Upper lobe of right lung (tissue), 1 donor: Measurements from ENCODE around the gene CSE1L. TPM values are rescaled to one million over a fixed set of nuclear protein-coding genes. Genes with fewer than 3 reads are reported as not detected.

Source experiments
- ATAC-seq: fragments of 200-7000 bp; cut with Tn5 transposase; one replicate; pipeline ENCODE4 v1.9.1; 2020; ENCODE audit warnings: mild to moderate bottlenecking, moderate library complexity
- DNase-seq: peaks from one replicate; pipeline ENCODE4 v3.0.0-alpha.2; 2020
- H3K27ac ChIP-seq: fragments of 200-600 bp; one replicate; pipeline ENCODE4 v1.8.0; 2022
- H3K27me3 ChIP-seq: fragments of 200-600 bp; one replicate; pipeline ENCODE4 v1.8.0; 2022; ENCODE audit warnings: mild to moderate bottlenecking
- H3K36me3 ChIP-seq: fragments of 200-600 bp; one replicate; pipeline ENCODE4 v1.8.0; 2022
- H3K4me1 ChIP-seq: fragments of 200-600 bp; one replicate; pipeline ENCODE4 v1.8.0; 2022
- H3K4me3 ChIP-seq: fragments of 200-600 bp; one replicate; pipeline ENCODE4 v1.8.0; 2022; ENCODE audit warnings: mild to moderate bottlenecking
- H3K9me3 ChIP-seq: fragments of 200-600 bp; one replicate; pipeline ENCODE4 v1.8.0; 2022
- intact Hi-C: fragments of 100-400 bp; cut with DNase I; formaldehyde crosslinking; loops from one replicate; pipeline ENCODE4 v1.11.0; 2022
- total RNA-seq: library from RNA; stranded (reverse); fragmentation: NEBNext Ultra II Directional; extraction: Animal tissue kit (Norgen Biotek cat#: 25700); gene quantifications from one replicate; pipeline ENCODE4 v1.2.1, GENCODE V29; 2021
- TF ChIP-seq, protein P1 (sequence below): fragments of 200-600 bp; IDR thresholded peaks from one replicate; pipeline ENCODE4 v1.8.0; 2022; ENCODE audit warnings: antibody characterized with exemption
- donor health status: DM: no; HTN: yes; CAD: no; lungs with severe emphysema.

Gene CSE1L
- total RNA-seq, 1 donor from 2014 or later: 37.8 TPM

DNA sequence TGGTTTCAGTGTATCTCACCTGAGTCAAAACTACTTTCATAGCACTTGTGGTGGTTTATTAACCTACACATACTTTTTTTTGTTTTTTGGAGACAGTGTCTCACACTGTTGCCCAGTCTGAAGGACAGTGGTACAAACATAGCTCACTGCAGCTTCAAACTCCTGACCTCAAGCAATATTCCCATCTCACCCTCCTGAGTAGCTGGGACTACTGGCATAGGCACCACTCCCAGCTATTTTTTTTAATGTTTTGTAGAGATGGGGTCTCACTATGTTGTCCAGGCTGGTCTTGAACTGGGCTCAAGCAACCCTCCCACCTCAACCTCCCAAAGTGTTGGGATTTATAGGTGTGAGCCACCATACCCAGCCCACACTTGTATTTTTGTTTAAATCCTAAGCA lies 92.3 kb downstream of the CSE1L start:
- TF ChIP-seq, protein P1, sequence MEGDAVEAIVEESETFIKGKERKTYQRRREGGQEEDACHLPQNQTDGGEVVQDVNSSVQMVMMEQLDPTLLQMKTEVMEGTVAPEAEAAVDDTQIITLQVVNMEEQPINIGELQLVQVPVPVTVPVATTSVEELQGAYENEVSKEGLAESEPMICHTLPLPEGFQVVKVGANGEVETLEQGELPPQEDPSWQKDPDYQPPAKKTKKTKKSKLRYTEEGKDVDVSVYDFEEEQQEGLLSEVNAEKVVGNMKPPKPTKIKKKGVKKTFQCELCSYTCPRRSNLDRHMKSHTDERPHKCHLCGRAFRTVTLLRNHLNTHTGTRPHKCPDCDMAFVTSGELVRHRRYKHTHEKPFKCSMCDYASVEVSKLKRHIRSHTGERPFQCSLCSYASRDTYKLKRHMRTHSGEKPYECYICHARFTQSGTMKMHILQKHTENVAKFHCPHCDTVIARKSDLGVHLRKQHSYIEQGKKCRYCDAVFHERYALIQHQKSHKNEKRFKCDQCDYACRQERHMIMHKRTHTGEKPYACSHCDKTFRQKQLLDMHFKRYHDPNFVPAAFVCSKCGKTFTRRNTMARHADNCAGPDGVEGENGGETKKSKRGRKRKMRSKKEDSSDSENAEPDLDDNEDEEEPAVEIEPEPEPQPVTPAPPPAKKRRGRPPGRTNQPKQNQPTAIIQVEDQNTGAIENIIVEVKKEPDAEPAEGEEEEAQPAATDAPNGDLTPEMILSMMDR: no peak
- H3K27me3 ChIP-seq: no peaks in the 10 kb centered on the region
- DNase-seq: no peak
- no peak for ATAC-seq
- no peaks in the 10 kb centered on the region for H3K9me3 ChIP-seq
- no peak overlapping the region for H3K27ac ChIP-seq
- no peak overlapping the region for H3K4me3 ChIP-seq
- H3K4me1 ChIP-seq: peaks cover under 1% of the 10 kb centered on the region
- peaks cover 40% of the 10 kb centered on the region for H3K36me3 ChIP-seq
- intact Hi-C loops: no loop called here

DNA sequence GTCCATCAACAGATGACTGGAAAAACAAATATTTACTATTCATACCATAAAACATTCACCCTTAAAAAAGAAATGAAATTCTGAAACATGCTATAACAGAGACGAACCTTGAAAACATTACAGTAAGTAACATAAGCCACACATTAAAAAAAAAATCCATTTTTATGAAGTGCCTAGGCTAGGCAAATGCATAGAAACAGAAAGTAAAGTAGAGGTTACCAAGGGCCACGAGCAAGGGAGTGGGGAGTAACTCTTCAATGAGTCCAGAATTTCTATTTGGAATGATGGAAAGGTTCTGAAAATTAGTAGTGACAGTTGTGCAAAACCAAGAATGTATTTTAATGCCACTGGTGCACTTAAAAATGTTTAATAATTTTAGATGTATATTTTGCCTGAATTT lies 94.3 kb downstream of the CSE1L start:
- TF ChIP-seq, protein P1: no peak
- H3K27ac ChIP-seq: no peak overlapping the region

DNA sequence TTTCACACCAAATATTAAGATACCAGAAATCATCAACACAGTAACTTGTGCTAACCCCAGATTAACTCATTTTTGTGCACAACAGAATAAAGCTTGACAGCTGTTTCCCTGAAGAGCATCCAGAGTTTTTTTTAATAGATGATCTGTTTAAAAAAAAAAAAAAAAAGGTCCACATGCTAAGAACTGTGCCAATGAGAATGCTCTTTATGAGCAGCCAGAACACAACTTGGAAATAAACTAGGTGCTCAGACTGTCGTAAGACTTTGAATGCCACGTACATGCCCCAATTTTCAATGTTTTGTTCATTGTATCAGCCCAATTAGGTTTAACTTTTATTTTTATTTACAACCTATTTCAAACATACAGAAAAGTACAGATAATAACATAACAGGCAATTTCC lies 94.7 kb downstream of the CSE1L start:
- Histone ChIP-seq H3K27ac (no peak overlapping the region), H3K4me3 (no peak overlapping the region), H3K4me1 (no peaks in the 10 kb centered on the region), H3K27me3 (no peaks in the 10 kb centered on the region), H3K36me3 (peaks cover 32% of the 10 kb centered on the region), H3K9me3 (no peaks in the 10 kb centered on the region)
- intact Hi-C loops: no loop called here
- DNase-seq: no peak
- no peak for ATAC-seq
- TF ChIP-seq, protein P1: no peak

More for the DNA sequence above, 94.3 kb downstream of the CSE1L start:
- no peaks in the 10 kb centered on the region for H3K4me1 ChIP-seq
- ATAC-seq: no peak
- H3K36me3 ChIP-seq: peaks cover 36% of the 10 kb centered on the region
- no peaks in the 10 kb centered on the region for H3K9me3 ChIP-seq
- intact Hi-C loops: no loop called here
- H3K4me3 ChIP-seq: no peak overlapping the region
- no peak for DNase-seq
- H3K27me3 ChIP-seq: no peaks in the 10 kb centered on the region

Other genes starting within 250 kb of the CSE1L start
- gene PREX1, start 218.3 kb upstream of the CSE1L start, total RNA-seq: 66.0 TPM
- gene ARFGEF2, start 124.6 kb upstream of the CSE1L start, total RNA-seq: 37.9 TPM
- 76.0 TPM for gene STAU1, start 142.0 kb downstream of the CSE1L start, total RNA-seq
- 25.9 TPM for gene DDX27, start 173.1 kb downstream of the CSE1L start, total RNA-seq
- 54.4 TPM for gene ZNFX1, start 231.7 kb downstream of the CSE1L start, total RNA-seq